Neural progenitor cell (in vitro differentiated cells): ENCODE results near the gene SHISA2.

Experiments used
- EZH2 ChIP-seq: fragments of 200-600 bp; sonication (generic); IDR thresholded peaks from 2 replicates; pipeline ENCODE4 v1.6.1; 2017; ENCODE audit warnings: antibody characterized with exemption, mild to moderate bottlenecking, moderate library complexity
- EZH2phosphoT487 ChIP-seq: fragments of 200-600 bp; sonication (generic); IDR thresholded peaks from 2 replicates; pipeline ENCODE4 v1.6.1; 2017; ENCODE audit warnings: antibody characterized with exemption
- TF ChIP-seq, protein P1 (sequence below): fragments of 200-600 bp; sonication (generic); IDR thresholded peaks from 2 replicates; pipeline ENCODE4 v1.5.1; 2017; ENCODE audit warnings: antibody characterized with exemption, mild to moderate bottlenecking

- TF ChIP-seq, protein P1, sequence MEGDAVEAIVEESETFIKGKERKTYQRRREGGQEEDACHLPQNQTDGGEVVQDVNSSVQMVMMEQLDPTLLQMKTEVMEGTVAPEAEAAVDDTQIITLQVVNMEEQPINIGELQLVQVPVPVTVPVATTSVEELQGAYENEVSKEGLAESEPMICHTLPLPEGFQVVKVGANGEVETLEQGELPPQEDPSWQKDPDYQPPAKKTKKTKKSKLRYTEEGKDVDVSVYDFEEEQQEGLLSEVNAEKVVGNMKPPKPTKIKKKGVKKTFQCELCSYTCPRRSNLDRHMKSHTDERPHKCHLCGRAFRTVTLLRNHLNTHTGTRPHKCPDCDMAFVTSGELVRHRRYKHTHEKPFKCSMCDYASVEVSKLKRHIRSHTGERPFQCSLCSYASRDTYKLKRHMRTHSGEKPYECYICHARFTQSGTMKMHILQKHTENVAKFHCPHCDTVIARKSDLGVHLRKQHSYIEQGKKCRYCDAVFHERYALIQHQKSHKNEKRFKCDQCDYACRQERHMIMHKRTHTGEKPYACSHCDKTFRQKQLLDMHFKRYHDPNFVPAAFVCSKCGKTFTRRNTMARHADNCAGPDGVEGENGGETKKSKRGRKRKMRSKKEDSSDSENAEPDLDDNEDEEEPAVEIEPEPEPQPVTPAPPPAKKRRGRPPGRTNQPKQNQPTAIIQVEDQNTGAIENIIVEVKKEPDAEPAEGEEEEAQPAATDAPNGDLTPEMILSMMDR, result no peak
- TF ChIP-seq EZH2phosphoT487 (no peak), EZH2 (no peak)
Observed at GRCh38 chr13:26038931-26039475, 12.8 kb downstream of the SHISA2 start.
